Heart left ventricle (tissue), 16 donors: ENCODE results near the gene RBM38. TPM values are rescaled to one million over a fixed set of nuclear protein-coding genes. Genes with fewer than 3 reads are reported as not detected.
"Not testable (repeated sequence)": the region's sequence is repeated elsewhere in the genome, so short reads cannot be mapped to it uniquely, and the experiment has no call there.

Experiments
- ATAC-seq, 4 donors: fragments of 200-7000 bp; cut with Tn5 transposase; one replicate each; pipeline ENCODE4 v1.9.1; 2020 to 2022; ENCODE audit warnings: moderate library complexity in 4 of 4, mild to moderate bottlenecking in 3 of 4, moderate number of reproducible peaks in 1 of 4
- DNase-seq, 5 donors: peaks; one replicate each; pipeline ENCODE4 v3.0.0-alpha.2; 2020
- H3K27ac ChIP-seq, 12 donors: fragments of 200-600 bp; sonication (generic) in 4 of 12; one replicate each; pipeline versions ENCODE4 v1.5.0 to v1.8.0; 2016 to 2022; ENCODE audit warnings: mild to moderate bottlenecking in 2 of 12
- H3K27me3 ChIP-seq, 9 donors: fragments of 200-600 bp; sonication (generic) in 2 of 9; one replicate each; pipeline versions ENCODE4 v1.5.1 to v1.8.0; 2016 to 2022; ENCODE audit warnings: mild to moderate bottlenecking in 3 of 9
- H3K36me3 ChIP-seq, 9 donors: fragments of 200-600 bp; sonication (generic) in 2 of 9; one replicate each; pipeline versions ENCODE4 v1.5.0 to v1.8.0; 2018 to 2022; ENCODE audit warnings: mild to moderate bottlenecking in 2 of 9
- H3K4me1 ChIP-seq, 12 donors: fragments of 200-600 bp; sonication (generic) in 4 of 12; one replicate each; pipeline versions ENCODE4 v1.5.0 to v1.8.0; 2016 to 2022; ENCODE audit warnings: mild to moderate bottlenecking in 3 of 12
- H3K4me3 ChIP-seq, 12 donors: fragments of 200-600 bp; sonication (generic) in 4 of 12; one replicate each; pipeline versions ENCODE4 v1.5.0 to v1.8.0; 2017 to 2022; ENCODE audit warnings: mild to moderate bottlenecking in 9 of 12, moderate library complexity in 4 of 12
- H3K9me3 ChIP-seq, 12 donors: fragments of 200-600 bp; sonication (generic) in 4 of 12; one replicate each; pipeline versions ENCODE4 v1.5.0 to v1.8.0; 2016 to 2022; ENCODE audit warnings: mild to moderate bottlenecking in 1 of 12
- POLR2A ChIP-seq, 2 donors: fragments of 450-650 bp; IDR thresholded peaks; one replicate each; pipeline ENCODE4 v1.6.1; 2017; ENCODE audit warnings: antibody characterized with exemption in 2 of 2, mild to moderate bottlenecking in 2 of 2, moderate library complexity in 2 of 2
- WGBS, 4 donors: extraction: QIAGEN DNeasy Blood & Tissue Kit in 2 of 4; methylation state at CpG; one replicate each; pipeline versions ENCODE4 v1.1.5 to v1.1.7; 2013 to 2018; 5-methylcytosine and 5-hydroxymethylcytosine counted together
- intact Hi-C, 10 donors: fragments of 100-400 bp; cut with DNase I; formaldehyde crosslinking; loops; one replicate each; pipeline versions ENCODE4 v1.11.1 to v1.14.2; 2022
- polyA plus RNA-seq, 2 donors: library from polyadenylated mRNA; stranded (reverse); fragments of 200-250 nt; gene quantifications; one replicate each; pipeline ENCODE4 v1.2.3, GENCODE V29; 2013
- total RNA-seq, 9 donors: library from RNA; depleted of rRNA in 2 of 9; stranded (reverse); fragments of >200 nt in 2 of 9; fragmentation: NEBNext Ultra II Directional in 3 of 9; extraction: Animal tissue kit (Norgen Biotek cat#: 25700) in 3 of 9; gene quantifications; one replicate each; pipeline versions ENCODE4 v1.1.0 to v1.2.4, GENCODE V29; 2016 to 2023
- TF ChIP-seq, protein P1 (sequence below), 12 donors: fragments of 200-600 bp; sonication (generic) in 4 of 12; IDR thresholded peaks; one replicate each; pipeline versions ENCODE4 v1.5.0 to v1.8.0; 2018 to 2022; ENCODE audit warnings: antibody characterized with exemption in 12 of 12, mild to moderate bottlenecking in 5 of 12
- donor health status: ischemic (EF 13 %, LVEDD 7.1; RV severe dilation, severe dysfunction).
- donor health status: healthy with polysubstance abuse.
- donor health status: DM: no; HTN: yes; CAD: no.
- donor health status: DM: no; HTN: no; CAD: no.
- donor health status: ischemic (EF 25% LVEDD 6.9; RV normal size, moderate dysfunction).
- donor health status: ischemic (EF 25% LVEDD 5.7; RV mildly dilated, moderate dysfunction).
- donor health status: healthy.
- donor health status: DM: yes; HTN: yes; CAD: no.
- donor health status: ischemic (EF 35%, LVEDD 5.7; RV mildly dilated, moderate dysfunction).
- donor health status: nonischemic (EF 11% LVEDD 7.7; RV severe dilation, severe dysfunction).
- donor health status: DM: yes; HTN: yes; CAD: no.
- donor health status: PGD.
- donor health status: ischemic (EF 29% LVEDD 5.4; RV normal size, mild dysfunction).
- donor health status: nonischemic (EF 23%, LVEDD 6.1; RV moderate dilation, normal function).

Gene RBM38
- total and polyA plus RNA-seq, 11 donors, result 45.6 to 112 (median 68.5) TPM

DNA sequence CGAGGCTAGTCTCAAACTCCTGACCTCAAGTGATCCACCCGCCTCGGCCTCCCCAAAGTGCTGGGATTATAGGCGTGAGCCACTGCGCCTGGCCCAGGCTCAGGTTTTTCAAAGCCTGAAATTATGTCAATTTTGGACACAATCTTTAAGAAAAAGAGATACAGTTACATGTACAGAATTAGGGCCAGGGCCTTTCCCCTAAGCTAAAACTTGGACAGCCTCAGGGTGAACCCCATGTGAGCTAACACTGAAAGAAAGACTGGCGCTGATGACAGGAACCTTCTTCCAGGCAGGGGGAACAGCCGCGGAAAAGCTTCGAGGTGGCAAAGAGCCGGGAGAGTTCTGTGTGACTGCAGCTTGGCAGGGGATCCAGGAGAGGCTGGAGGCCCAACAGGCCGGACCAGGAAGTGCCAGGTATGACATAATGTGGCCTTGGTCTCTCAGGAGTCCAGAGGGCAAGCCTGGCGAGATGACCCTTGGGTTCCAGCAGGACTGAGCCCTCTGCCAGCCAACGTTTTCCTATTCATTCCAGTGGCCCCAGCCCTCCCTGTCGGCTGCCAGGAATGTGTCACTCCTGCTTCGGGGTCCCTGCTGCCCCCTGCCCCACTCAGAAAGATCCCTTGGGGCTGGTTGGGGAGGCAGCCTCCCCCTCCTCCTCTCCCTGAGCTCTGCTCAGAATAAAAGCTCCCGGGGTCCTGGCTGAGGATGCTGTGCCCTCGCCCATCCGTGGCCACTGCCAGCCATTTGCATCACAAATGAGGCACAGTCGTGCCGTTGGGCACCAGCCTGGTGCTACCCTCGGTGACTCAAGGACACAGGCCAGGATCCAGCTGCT is 37.3 kb downstream of the RBM38 start:
- peaks cover 0 to 39% (median 12%) of the 10 kb centered on the region in 12 donors for H3K4me1 ChIP-seq
- WGBS, 4 donors, result 61 to 74% (median 71%) methylated on average over 16 to 21 of the region's 21 CpGs
- DNase-seq, result peak in 1 of 5 donors; percentile 42
- intact Hi-C loops, result no loop called here
- TF ChIP-seq, protein P1, sequence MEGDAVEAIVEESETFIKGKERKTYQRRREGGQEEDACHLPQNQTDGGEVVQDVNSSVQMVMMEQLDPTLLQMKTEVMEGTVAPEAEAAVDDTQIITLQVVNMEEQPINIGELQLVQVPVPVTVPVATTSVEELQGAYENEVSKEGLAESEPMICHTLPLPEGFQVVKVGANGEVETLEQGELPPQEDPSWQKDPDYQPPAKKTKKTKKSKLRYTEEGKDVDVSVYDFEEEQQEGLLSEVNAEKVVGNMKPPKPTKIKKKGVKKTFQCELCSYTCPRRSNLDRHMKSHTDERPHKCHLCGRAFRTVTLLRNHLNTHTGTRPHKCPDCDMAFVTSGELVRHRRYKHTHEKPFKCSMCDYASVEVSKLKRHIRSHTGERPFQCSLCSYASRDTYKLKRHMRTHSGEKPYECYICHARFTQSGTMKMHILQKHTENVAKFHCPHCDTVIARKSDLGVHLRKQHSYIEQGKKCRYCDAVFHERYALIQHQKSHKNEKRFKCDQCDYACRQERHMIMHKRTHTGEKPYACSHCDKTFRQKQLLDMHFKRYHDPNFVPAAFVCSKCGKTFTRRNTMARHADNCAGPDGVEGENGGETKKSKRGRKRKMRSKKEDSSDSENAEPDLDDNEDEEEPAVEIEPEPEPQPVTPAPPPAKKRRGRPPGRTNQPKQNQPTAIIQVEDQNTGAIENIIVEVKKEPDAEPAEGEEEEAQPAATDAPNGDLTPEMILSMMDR (IDR thresholded peaks at IDR 0.05), result no peak
- no peak for TF ChIP-seq POLR2A (IDR thresholded peaks at IDR 0.05)
- no peak for ATAC-seq
- no peak overlapping the region for H3K27ac ChIP-seq
- H3K9me3 ChIP-seq, result peaks cover 0 to 3% (median 0%) of the 10 kb centered on the region in 12 donors
- no peak overlapping the region for H3K4me3 ChIP-seq
- H3K27me3 ChIP-seq, result no peaks in the 10 kb centered on the region
- H3K36me3 ChIP-seq, result no peaks in the 10 kb centered on the region

DNA sequence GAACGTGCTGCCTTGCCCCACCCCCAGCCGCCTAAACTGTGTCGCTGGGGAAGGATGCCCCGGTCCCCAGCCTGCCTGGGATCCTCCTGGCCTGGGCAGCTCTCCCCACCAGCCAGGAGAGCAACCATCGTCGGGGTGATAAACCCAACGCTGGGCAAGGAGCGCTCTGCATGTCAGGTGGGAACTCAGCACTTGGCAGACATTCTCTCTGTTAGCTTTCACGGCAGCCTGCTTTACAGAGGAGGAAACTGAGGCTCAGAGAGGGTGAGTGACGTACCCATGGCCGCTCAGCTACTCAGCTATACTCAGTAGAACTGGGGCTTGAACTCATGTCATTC is 37.9 kb downstream of the RBM38 start:
- ATAC-seq (no peak), DNase-seq (no peak)
- no peak overlapping the region for H3K4me3 ChIP-seq
- WGBS, 4 donors, result 84 to 95% (median 88%) methylated on average over 3 to 11 of the region's 11 CpGs
- TF ChIP-seq, protein P1 (IDR thresholded peaks at IDR 0.05), result no peak
- no peak for TF ChIP-seq POLR2A (IDR thresholded peaks at IDR 0.05)
- H3K27ac ChIP-seq, result no peak overlapping the region
- peaks cover 0 to 3% (median 0%) of the 10 kb centered on the region in 12 donors for H3K9me3 ChIP-seq
- H3K27me3 ChIP-seq, result no peaks in the 10 kb centered on the region
- H3K4me1 ChIP-seq, result peaks cover 0 to 41% (median 17%) of the 10 kb centered on the region in 12 donors
- intact Hi-C loops, result no loop called here
- H3K36me3 ChIP-seq, result no peaks in the 10 kb centered on the region

DNA sequence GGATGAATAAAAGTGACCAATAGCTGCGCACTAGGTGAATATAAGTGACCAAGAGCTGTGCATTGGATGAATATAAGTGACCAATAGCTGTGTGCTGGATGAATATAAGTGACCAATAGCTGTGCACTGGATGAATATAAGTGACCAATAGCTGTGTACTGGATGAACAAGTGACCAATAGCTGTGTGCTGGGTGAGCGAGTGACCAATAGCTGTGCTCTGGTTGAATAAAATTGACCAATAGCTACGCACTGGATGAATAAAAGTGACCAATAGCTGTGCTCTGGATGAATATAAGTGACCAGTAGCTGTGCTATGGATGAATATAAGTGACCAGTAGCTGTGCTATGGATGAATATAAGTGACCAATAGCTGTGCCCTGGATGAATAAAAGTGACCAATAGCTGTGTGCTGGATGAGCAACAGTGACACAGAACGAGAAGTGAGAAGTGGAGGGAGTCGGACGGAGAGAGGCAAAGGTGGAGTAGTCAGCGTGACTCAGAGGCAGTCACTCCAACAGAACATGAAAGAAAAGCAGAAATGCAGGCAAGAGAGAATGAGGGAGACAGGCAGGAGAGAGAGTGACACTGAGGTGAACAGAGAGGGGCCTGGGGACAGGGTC is 38.5 kb downstream of the RBM38 start:
- TF ChIP-seq, protein P1 (IDR thresholded peaks at IDR 0.05), result no peak
- no peak for TF ChIP-seq POLR2A (IDR thresholded peaks at IDR 0.05)
- no peak overlapping the region for H3K4me3 ChIP-seq
- H3K4me1 ChIP-seq, result peaks cover 0 to 47% (median 20%) of the 10 kb centered on the region in 12 donors
- intact Hi-C loops, result loop anchor here in 2 of 10 donors (5.0 to 10.0 kb wide), 2 partner anchors 32 to 65 kb away; no protein-coding TSS in a partner anchor
- 87 to 91% (median 89%) methylated on average over 7 of the region's 7 CpGs for whole genome bisulfite sequencing, 4 donors
- no peak overlapping the region for H3K27ac ChIP-seq
- H3K9me3 ChIP-seq, result peaks cover 0 to 3% (median 0%) of the 10 kb centered on the region in 12 donors
- no peak for ATAC-seq
- H3K27me3 ChIP-seq, result no peaks in the 10 kb centered on the region
- DNase-seq, result no peak
- H3K36me3 ChIP-seq, result no peaks in the 10 kb centered on the region

DNA sequence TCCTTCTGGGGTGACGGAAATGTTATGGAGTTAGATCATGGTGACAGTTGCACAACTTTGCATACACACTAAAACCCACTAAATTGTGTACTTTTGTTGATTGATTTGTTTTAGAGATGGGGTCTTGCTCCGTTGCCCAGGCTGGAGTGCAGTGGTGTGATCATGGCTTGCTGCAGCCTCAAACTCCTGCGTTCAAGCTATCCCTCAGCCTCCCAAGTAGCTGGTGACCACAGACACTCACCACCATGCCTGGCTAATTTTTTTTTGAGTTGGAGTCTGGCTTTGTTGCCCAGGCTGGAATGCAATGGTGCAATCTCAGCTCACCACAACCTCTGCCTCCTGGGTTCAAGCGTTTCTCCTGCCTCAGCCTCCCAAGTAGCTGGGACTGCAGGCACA is 39.0 kb downstream of the RBM38 start:
- 87 to 93% (median 91%) methylated on average over 4 of the region's 4 CpGs for WGBS, 4 donors
- H3K4me3 ChIP-seq, H3K36me3 ChIP-seq, ATAC-seq, H3K9me3 ChIP-seq, H3K27me3 ChIP-seq, H3K27ac ChIP-seq: not testable (repeated sequence)
- peak in 1 of 5 donors; percentile 10 for DNase-seq
- intact Hi-C loops, result loop anchor here in 2 of 10 donors (5.0 to 10.0 kb wide), 2 partner anchors 33 to 65 kb away; no protein-coding TSS in a partner anchor
- H3K4me1 ChIP-seq, result peaks cover 0 to 48% (median 20%) of the 10 kb centered on the region in 12 donors
